ENCODE data around the gene B4GAT1. TPM values are rescaled to one million over a fixed set of nuclear protein-coding genes. Genes with fewer than 3 reads are reported as not detected.
"Not testable (repeated sequence)": the region's sequence is repeated elsewhere in the genome, so short reads cannot be mapped to it uniquely, and the experiment has no call there.

Gene B4GAT1
- polyA plus RNA-seq (2013, experiment 1 of 2; ENCODE audit: insufficient read length), result 18.6 TPM
- polyA plus RNA-seq (2013, experiment 2 of 2; ENCODE audit: insufficient read length), result 18.7 TPM

DNA sequence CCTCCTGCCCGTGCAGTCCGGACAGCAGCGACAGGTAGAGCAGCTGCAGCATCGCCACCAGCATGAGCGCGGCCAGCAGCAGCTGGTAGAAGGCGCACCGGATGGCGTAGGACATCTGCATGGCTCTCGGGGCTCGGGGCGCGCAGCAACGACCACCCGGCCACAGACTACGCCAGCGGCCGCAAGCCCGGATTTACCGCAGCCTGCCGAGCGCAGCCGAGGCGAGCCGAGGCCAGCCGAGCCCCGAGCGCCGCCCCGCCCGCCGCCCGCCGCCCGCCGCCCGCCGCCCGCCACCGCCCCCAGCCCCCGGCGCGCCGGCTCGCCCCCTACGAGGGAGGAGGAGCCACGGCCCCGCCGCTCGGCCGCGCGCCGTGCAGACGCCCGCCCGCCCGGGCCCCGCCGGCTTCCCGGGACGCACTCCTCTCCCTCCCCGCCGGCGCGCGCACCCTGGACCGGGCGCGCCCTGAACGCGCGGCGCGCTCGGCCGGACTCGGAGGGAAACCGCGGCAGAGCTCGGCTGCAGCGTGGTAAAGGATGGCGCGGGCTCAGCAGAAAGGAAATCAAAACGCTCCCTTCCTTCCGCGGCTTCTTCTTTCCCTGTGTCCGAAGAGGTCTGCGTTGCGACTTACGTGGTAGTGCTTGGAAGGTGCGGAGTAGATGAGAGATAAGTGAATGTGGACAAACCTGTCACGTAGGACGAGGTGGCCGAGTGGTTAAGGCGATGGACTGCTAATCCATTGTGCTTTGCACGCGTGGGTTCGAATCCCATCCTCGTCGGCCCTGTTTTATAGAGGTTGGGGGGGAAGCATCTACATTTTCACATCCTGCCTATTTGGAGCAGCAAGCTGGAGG, at the start of gene B4GAT1:
Gene B4GAT1 (minus strand): TSS at position 205 of the 852 bp plus-strand sequence. CDS start 84 bp downstream, at position 121.
- peak; percentile 95 for DNase-seq

DNA sequence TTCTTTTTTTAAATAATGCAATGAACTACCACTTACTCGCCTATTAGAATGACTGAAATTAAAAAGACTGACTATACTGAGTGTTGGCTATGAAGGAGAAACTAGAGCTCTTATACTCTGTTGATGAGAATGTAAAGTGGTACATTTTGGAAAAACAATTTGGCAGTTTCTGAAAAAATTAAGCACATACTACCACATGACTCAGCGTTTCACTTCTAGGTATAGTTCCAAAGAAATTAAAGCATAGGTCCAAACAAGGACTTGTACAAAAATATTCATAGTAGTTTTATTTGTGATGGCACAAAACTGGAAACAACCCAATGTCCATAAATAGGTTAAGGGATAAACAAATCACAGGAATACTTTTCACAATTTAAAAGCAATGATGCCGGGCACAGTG, 46.5 kb upstream of the B4GAT1 start:
- no peak for DNase-seq

DNA sequence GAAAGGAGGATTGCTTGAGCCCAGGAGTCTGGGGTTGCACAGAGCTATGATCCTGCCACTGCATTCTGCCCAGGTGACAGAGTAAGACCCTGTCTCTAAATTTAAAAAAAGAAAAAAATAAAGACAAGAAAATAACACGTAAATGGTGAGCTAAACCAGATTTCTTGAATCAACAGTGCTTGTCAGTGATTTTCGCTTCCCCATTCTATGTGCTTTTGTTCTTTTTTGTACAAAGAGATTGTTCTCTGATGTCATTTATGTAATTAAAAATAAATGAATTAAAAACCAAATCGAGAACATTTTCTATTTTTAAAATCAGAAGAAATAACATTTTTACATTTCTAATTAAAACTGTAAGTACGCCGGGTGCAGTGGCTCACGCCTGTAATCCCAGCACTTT, 43.9 kb upstream of the B4GAT1 start:
- no peak for DNase-seq

DNA sequence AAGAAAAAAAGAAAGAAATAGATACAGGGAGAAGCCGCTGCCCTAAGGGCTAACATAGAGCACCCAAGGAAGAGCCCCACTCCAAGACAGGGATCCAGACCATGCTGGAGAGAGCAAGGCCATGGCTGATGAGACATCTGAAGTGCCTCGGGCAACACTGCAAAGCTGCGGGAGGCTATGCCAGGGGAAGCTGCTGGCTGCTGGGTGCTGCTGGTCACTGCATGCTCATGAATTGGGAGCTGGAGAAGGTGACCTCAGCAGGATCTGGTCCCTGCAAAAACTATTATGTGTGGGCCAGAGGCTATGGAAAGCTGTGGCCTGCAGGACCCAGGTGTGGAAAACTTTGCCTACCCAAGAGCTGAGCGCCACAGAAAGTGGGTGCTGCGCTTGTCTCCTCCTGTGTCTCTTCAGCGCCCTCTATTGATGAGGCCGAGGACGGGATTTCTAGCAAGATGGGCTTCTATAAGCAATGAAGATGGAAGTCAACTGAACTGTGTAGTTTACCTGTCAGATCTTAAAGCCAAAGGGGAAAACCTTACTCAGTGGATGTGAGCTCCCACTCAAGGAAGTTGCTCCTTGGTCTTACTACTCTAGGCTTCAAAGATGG, 41.5 kb upstream of the B4GAT1 start:
- DNase-seq, result peak; percentile 71

DNA sequence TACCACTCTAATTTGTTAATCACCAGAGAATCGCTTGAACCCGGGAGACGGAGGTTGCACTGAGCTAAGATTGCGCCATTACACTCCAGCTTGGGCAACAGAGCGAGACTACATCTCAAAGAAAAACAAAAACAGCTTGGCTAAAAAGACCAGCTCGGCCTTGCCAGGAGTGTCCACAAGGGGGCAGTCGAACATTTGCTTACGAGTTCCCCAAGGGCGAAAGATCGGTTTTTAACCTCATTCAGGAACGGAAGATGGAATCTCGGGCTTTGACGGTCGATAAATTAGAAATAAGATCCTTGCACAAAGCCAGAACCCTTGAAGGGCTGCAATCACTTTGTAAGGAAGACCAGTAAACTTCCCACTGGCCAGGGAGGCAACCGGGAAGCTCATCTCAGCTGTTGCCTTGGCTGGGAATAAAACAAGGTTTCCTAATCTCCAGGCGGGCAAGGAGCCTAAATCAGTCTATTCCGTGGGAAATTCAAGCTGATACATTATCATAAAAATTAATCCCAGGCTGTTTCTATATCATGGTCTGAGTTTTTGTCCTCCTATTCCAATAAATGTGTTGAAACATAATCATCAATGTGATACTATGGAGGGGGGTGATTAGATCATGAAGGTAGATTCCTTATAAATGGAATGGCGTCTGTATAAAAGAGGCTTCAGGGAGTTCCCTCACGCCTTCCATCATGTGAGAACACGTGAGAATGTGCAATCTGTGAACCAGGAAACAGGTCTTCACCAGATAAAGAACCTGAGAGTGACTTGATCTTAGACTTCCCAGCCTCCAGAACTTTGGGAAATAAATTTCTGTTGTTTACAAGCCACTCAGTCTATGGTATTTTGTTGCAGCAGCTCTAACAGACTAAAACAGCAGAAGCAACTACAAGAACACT, 39.0 kb upstream of the B4GAT1 start:
- DNase-seq, result peak; percentile 82

DNA sequence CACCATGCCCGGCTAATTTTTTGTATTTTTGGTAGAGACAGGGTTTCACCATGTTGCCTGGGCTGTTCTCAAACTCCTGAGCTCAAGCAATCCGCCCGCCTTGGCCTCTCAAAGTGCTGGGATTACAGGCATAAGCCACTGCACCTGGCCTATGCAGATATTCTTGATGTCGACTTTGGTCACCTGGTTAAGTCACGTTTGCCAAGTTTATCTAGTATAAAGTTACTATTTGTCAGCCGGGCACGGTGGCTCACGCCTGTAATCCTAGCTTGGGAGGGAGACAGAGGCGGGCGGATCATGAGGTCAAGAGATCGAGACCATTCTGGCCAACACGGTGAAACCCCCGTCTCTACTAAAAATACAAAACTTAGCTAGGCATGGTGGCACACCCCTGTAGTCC, 36.9 kb upstream of the B4GAT1 start:
- DNase-seq, result not testable (repeated sequence)

DNA sequence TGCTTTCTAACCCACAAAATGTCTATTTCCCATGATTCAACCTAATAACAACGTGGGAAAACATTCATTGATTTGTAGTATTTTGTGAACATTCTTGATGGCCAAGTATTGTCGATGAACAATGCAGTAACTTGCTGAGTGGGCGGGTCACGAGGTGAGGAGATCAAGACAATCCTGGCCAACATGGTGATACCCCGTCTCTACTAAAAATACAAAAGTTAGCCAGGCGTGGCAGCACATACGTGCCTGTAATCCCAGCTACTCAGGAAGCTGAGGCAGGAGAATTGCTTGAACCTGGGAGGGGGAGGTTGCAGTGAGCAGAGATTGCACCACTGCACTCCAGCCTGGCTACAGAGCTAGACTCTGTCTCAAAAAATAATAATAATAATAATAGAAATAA, 32.8 kb upstream of the B4GAT1 start:
- not testable (repeated sequence) for DNase-seq

DNA sequence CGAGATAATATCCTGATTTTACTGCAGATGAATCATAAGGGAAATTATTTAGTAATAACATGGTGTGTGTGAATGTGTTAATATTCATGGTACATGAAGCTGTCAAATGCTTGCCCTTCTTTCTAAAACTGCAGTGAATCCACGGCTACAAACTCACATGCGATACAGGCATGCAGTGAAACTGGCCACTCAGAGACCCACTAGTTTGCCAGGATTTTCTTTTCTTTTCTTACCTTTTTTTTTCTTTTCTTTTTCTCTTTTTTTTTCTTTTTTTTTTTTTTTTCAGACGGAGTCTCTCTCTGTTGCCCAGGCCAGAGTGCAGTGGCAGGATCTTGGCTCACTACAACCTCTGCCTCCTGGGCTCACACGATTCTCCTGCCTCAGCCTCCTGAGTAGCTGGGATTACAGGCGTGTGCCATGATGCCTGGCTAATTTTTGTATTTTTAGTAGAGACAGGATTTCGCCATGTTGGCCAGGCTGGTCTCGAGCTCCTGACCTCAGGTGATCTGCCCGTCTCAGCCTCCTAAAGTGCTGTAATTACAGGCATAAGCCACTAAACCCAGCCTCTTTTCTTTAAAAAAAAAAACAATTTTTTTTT, 26.4 kb upstream of the B4GAT1 start:
- not testable (repeated sequence) for DNase-seq

DNA sequence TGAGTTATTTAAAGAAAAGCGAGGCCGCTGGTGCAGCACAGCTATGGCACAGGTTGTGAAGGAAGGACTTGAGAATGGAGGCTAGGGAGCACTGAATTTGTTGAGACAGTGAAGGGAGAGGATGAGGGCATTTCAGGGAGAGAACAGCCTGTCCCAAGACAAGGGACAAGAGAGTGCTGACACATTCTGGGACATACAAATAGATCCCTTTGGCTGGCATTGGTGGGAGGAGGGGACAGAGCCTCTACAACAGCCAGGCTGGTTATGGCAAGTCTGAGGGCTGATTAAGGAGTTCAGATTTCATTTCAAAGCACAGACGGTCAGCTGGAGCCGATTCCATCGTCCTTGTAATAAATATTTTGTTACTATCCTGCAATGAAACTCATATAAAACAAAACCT, 25.8 kb upstream of the B4GAT1 start:
- no peak for DNase-seq

DNA sequence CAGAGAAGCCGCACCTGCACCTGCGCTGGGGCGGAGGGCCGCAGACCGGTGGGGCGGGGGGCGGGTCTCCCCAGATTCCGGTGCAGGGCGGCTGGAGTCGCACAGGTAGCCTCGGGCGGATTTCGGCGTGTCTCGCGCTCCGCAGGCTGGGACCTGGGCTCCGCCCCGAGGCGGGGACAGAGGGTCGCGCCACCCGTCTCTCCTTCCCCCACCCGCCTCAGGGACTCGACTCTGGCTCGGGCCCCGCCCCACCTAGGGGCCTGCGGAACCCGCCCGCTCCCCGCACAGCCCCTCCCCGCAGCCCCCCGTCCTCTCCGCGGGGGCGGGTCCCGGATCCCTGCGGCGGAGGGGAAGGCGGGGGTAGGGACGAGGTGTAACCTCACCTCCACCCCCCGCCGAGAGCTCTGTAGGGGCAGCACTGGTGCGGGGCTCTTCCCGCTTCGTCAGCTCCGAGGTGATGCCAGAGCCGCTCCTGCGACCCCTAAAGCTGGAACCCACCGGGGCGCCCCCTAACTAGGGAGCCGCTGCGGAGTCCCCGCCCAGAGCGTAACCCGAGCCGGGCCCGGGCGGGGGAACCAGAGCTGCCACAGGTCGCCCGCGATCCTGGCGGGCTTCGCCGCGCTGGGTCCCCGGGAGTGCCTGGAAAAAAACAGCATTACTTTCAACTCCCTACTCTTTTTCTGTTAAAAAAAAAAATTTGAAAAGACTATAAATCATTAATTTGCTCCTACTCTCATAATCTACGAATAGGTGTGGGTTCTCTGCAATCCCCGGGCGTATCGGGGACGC, 24.4 kb upstream of the B4GAT1 start, which contains the start of gene SLC29A2:
Gene SLC29A2 (minus strand): TSS at position 134 of the 789 bp plus-strand sequence. CDS start 169 bp downstream, outside the sequence.
- DNase-seq, result no peak

DNA sequence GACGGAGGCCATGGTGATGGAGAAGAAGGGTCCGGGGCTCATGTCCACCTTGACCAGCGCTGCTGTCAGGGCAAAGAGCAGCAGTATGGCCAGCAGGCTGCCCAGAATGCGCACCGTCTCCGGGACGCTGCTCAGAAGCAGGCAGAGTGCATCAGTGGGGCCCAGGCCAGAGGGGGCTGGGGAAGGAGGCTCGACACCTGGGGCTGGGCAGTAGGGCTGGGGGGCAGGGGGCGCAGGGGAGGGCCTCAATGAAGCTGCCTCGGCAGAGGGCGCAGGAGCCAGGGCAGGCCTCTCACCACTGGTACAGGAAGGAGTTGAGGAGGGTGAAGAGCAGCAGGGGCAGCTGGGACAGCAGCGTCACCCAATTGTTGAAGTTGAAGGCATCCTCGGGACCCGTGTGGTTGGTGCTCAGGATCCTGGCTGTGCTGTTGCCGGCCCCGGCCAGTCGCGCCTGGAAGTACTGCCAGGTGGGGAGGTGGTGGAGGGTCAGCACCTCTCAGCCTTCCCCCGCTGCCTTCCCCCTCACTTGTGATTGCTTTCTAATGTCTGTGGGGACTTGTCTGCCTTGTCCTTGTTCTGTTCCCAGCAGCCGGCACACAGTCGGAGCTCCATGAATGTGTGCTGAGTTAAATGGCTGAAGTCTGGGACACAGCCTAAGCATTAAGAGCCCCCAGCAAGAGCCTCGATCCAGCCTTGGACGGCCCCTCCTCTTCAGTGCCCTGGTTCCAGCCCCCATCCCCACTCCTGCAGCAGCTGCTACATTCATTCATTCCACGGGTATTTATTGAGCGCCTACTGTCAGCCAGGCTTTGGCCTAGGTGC, 21.9 kb upstream of the B4GAT1 start:
- no peak for DNase-seq

DNA sequence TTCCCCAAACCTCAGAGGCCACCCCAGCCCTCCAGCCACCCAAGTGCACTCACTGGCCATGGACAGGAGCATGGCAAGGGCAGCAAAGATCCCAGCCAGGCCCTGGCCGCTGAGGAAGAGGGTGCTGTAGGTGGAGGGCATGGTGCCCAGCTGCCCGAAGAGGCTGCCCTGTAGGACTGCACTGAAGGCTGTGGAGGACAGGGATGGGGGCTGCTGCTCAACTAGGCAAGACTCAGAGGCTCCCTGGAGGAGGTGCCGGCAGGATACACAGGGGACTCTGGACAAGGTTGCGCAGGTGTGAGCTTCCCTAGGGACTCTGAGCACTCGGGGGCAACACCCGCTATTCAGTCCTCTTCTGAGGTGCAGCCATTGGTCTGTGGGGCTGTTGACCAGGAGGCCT, 21.1 kb upstream of the B4GAT1 start:
- no peak for DNase-seq

DNA sequence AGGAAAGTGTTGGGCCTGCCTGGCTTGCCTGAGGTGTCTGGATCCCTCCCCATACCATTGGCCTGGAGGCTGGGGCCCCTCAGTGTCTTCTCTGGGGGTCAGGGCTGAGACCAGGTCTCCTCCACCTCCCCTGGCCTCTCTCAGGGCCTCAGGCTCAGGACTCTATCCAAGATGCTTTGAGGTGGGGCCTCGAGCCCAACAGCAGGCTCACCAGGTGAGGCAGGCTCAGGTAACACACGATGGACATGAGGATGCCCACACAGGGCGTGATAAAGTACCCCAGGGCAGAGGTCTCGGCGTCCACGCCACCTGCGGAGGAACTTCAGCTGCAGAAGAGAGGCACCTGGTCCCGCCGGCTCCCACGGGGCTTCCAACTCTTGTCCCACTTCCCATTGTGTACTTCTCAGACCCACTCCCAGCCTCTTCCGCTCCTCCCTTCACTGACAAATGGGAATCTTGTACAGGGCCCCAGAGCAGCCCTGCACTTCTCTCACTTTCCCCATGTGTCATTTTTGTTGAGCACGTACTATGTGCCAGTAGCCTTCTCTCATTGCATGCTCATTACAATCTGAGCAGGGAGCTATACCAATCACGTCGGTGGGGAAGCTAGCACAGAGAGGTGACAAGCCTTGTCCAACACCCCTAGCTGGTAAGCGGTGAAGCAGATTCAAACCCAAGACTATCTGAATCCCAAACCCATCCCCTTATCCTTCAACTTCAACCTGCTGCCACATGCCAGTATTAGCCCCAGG, 20.3 kb upstream of the B4GAT1 start:
- DNase-seq, result no peak

DNA sequence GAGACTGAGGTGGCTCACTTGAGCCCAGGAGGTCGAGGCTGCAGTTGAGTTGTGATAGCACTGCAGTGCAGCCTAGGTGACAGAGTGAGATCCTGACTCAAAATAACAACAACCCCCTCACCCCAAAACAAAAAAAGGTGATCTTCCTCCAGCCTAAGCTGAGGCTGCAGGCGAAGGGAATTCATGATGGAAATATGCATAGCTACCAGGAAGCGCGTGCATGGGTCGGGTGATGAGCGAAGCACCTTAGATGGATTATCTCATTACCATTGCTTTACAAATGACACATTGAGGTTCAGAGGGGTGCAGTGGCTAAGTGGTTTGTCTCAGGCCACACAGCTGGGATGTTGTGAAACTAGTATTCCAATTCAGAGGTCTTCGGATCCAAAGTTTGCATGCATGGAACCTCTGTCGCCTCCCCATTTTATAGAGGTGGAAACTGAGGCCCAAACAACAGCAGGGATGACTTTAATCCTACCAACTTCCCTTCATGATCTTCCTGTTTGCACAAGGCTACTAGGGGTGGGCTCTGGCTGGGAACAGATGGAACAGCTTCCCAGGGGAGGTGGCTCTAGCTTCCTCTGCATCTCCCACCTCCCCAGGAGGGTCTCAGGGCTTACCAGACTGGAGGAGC, 19.5 kb upstream of the B4GAT1 start:
- no peak for DNase-seq

DNA sequence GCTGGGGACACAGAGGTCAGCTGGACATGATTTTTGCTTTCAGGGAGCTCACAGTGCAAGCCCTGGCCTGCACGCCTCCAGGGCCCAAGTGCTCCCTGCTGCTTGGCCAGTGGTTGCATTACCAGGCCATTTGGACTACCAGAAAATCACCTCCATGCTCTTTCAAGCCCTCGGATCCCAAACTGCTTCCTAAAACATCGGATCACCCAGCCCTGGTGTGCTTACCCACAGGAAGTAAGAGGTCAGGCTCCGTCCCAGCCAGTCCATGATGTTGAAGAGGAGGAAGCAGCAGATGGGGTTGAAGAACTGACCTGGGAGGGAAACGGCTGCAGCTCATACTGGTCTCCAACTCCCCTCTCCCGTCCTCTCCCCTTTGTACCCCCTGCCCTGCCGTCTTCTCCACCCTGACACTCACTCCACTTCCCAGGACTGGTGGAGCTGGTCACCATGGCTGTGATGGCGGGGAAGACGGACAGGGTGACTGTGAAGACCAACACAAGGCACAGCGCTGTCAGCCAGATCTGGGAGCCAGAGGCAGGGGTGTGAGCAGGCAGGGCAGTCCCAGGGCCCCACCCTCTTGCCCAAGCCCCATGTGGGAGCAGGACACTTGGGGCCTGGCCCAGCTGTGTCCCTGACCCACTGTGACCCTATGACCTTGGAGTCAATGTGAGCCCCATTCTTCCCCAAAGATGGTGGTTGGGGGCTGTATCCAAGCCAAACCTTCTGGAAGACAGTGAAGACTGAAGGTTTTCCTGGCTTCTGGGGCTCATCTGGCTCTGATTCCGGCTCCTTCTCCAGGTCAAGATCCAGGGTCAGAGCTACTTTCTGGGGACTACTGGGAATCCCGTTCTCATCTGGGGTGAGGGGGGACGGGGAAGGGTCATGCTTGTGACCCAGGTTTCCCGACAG, 18.5 kb upstream of the B4GAT1 start:
- DNase-seq, result no peak

DNA sequence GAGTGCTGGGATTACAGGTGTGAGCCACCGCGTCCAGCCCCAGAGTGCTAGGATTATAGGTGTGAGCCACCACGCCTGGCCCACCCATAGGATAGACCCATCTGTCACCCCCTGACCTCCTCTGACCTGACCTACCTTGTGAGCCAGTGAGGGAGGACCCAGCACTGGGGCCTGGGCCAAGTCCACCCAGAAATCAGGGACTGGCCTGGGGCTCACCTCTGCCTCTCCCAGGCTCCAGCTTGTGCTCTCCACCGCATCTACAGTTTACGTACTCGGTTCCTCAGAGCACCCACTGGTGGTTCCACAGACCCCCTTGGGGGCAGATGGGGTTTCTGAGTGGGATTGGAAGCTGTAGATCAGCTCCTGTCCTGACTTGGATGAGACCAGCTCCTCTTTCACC, 17.7 kb upstream of the B4GAT1 start:
- no peak for DNase-seq

DNA sequence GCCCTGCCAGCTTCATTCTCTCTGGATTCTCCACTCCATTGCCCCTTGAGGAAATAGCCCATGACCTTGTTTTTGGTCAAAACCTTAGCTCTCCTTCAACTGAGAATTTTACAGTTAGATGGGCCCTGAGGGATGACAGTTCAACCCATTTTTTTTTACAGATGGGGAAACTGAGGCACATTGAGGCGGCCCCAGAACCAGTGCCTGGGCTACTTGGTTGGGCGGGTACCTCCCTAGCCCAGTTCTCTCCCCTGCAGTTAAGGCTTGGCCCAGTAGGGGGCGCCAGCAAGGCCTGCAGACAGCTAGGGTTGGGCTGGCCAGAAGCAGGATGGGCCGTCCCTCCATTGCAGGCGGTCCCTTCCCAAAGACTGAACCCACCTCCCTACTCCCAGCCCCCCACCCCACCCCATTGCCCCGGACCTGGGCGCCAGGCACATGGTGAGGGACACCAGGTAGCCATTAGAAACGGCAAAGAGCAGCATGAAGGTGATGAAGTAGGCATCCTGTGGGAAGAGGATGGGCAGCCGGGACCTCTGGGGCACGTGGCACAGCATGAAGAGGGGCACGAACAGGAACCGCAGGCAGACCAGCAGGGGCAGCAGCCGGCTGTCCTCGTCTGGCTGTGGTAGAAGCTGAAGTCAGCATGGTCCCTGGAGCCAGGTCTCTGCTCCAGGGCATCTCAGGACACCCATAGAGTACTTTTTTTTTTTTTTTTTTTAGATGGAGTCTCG, 16.5 kb upstream of the B4GAT1 start:
- DNase-seq, result peak; percentile 36
